Occipital lobe (tissue), 2 donors: Measurements from ENCODE around the gene FCMR. TPM values are rescaled to one million over a fixed set of nuclear protein-coding genes. Genes with fewer than 3 reads are reported as not detected.

Source experiments
- DNase-seq: peaks from one replicate; lab custom pipeline; 2025; lab: John Stamatoyannopoulos, UW
- total RNA-seq: library from RNA; depleted of rRNA; stranded (reverse); fragments of >200 nt; gene quantifications from one replicate; pipeline ENCODE4 v1.2.3, GENCODE V29; 2014

Gene FCMR, protein sequence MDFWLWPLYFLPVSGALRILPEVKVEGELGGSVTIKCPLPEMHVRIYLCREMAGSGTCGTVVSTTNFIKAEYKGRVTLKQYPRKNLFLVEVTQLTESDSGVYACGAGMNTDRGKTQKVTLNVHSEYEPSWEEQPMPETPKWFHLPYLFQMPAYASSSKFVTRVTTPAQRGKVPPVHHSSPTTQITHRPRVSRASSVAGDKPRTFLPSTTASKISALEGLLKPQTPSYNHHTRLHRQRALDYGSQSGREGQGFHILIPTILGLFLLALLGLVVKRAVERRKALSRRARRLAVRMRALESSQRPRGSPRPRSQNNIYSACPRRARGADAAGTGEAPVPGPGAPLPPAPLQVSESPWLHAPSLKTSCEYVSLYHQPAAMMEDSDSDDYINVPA
- 0.47 TPM for total RNA-seq

DNA sequence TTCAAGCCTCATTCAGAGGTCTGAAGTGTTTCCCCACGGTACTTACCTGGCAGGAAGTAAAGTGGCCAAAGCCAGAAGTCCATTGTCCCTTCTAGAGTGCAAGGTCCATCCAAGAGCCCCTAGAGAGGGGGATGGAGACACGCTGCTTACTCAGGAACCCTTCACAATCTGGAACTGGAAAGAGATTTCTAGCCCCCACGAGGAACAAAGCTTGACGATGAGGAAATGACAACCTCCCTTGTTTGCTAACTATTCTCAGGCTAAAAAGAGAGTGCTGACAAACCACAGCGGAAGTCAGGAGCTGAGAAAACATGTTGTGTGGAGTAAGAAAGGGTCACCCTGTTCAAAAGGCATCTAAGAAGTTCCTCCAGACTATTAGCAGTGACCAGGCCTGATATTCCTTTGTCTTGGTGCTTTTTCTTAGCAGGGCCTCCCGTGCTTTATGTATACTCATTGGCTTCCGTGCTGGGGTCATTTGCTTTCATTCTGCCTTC is at the start of gene FCMR:
Gene FCMR (minus strand): TSS at position 170 of the 494 bp plus-strand sequence. CDS start 87 bp downstream, at position 83.
- DNase-seq, result no peak

DNA sequence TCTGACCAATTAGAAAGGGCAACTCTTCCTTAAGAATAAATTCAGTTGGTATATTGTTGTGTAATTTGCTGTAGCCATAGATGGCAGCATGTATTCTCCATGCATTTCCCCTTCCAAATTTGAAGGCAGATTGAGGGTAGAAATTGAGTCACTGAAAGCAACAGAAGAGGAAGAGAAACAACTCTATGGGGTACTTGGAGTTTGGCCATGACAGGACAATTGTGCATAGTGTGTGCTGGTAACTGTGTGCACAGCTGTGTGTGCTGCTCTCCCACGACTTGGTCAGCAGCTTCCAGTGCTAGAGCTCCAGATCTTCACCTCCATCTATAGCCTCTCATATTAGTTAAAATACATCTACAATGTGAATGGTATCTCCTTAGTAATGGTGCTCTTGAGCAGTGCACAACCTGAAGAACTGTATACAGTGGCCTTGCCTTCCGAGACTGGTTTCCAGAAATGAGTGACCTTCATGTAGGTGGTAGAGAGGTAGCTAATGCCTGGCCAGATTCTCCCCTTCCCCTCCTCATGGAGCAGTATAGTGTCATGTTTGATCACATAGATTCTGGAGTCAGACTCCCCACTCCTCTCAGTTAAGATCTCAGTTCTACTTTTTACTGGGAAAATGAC is 49.4 kb upstream of the FCMR start:
- DNase-seq, result no peak

- no peak for DNase-seq
Measured at GRCh38 chr1:206970446-206970845, 48.7 kb upstream of the FCMR start, which contains the start of gene FCAMR. FCAMR (minus strand) TSS chr1:206970460; CDS start chr1:206970125, 335 bp downstream.

- DNase-seq, result no peak
Measured at GRCh38 chr1:206969090-206969489, 47.3 kb upstream of the FCMR start.

GRCh38 chr1:206967096-206967849 is 45.5 kb upstream of the FCMR start:
- DNase-seq, result no peak

GRCh38 chr1:206965781-206966180 is 44.0 kb upstream of the FCMR start:
- no peak for DNase-seq

DNA sequence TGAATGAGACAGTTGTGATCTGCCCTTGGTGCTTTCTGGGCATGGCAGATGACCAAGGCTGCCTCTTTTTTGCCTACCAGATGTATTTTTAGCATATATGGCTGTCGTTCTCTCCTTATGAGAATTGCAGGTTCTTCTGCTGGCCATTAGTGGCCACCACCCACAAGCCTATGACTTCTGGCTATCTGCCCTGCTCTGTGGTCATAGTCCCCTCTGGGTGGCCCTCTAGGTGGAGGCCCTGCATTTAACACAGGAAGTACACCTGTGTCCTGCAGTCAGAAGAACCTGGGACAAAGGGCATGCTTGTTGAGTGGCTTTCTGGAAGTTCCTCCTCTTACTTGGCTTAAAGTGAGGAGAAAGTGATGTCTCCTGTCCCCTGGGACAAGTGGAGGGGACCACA is 42.0 kb upstream of the FCMR start:
- no peak for DNase-seq

- no peak for DNase-seq
Measured at GRCh38 chr1:206963119-206963712, 41.5 kb upstream of the FCMR start.

DNA sequence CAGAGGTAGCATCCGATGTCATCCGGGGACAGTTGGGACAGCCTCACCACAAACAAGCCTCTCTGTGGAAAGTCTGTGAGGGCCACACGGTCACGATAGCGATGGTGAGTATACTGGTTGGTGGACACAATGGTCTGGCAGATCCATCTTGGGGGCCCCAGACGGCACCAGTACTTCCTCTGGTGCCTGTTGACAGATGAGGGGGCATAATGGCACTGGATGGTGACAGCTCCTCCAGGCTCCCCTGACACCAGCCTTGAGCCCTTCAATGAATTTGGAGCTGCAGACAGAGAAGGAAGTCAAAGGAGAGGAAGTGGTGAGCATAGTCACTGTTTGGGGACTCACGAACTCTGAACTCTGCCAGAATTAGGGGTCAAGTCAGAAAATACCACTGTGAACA is 40.5 kb upstream of the FCMR start:
- no peak for DNase-seq

DNA sequence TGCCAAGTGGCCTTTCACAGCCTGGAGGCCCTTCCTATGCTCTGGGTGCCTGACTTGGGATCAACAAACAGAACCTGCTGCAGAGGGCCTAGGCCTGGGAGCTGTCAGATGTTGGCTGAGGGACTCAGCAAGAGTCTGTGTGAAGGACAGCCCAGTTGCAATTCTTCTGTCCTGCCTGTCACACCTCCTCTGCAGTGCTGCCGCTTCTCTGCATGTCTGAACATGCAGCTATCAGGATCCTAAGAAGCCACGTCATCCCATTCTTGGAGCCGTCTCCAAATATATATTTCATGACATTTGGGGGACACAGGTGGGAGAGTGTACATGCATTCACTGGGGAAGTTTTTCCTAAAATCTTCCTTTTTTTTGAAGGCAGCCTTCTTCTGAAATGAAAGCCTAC is 39.9 kb upstream of the FCMR start:
- no peak for DNase-seq

- no peak for DNase-seq
Measured at GRCh38 chr1:206960676-206961386, 39.1 kb upstream of the FCMR start.

DNA sequence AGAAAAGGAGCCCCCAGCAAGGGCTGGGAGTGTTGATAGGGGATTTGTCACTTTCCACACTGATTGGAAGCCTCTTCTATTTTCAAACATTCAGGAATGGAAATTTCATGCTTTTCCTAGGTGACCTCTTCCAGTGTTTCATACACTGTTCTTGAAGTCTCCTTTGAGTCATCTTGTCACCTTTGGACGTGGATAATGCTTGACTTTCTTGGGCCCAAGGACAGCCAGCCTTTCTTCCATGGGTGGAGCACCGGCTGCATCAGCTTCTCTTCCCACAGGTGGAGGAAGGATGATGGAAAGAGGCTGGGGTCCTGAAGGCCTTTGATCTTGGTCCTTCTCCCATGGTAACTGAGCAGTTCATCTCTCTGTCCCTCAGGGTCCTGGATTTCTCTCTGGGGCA is 36.4 kb upstream of the FCMR start:
- DNase-seq, result no peak

DNA sequence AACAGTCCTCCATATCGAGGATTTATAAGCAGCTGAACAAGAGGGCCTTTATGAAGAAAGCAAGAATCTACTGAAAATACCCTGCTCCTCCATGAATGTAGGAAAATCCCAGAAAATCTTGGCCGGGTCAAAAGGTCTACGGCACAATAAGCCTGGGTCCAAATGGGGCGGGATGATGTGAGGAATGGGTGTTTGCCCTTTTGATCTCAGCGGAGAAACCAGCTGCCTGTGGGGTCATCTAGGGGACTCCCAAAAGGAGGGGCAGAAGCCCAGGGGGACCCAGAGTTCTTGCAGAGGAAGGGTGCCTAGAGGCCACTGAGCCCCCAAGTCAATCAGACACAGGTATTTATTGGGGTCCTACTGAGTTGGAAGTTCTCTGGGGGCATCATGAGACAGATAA is 35.9 kb upstream of the FCMR start:
- DNase-seq, result no peak

- no peak for DNase-seq
Measured at GRCh38 chr1:206955476-206956451, 34.0 kb upstream of the FCMR start.

DNA sequence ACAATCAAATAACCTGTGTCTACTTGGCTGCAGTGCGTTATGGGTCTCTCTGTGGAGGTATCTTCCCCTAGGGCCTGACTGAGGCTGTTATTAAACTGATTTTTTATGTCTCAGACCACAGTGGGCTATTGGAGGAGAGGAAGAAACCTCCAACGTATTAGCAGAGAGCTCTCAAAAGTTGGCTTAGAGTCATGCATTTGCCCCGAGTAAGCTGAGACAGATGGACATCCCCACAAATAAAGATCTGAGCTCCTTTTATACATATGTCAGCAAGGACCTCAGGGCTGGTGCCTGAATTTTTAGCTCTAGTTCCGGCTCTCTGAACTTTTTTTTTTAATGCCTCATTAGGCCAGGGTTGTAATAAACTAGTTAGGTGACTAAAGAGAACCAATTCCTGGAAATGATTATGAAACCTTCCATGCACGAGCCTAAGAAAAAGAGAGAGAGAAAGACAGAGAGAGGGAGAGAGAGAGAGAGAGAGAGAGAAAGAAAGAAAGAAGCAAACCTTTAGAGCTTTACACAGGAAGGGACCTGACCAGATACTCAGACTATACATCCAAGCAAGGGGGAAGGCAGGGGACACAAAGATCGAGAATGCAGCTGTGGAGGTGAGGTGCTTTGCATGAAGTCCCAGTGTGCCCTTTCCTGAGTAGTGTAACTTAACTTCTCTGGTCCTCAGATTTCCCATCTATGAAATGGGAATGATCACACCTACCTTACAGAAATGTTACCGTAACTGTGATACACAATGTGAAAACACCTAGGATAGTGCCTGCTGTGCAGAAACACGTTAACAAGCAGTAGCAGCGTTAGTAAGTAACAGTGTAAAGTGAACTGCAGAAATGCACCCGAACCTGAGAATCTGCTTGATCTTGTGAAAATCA is 33.0 kb upstream of the FCMR start:
- DNase-seq, result no peak

GRCh38 chr1:206953626-206954025 is 31.9 kb upstream of the FCMR start:
- no peak for DNase-seq

DNA sequence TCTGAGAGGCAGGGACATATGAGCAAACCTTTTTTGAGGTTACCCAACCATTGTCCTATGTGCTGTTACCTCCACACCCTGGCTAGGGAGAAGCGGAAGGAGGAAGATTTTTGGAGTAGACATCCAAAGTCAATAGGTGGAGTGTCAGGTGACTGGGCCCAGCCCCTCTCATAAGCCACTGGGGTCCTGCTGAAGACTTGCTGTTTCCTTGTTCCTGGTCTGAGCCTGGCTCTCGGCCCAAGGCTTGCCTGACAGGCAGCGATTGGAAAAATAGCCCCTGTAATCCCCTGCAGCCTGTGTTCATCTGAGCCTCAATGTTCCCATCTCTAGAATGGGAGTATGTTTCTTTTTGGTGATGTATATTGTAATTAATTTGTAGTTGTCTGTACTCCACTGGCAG is 31.4 kb upstream of the FCMR start:
- DNase-seq, result no peak

GRCh38 chr1:206952171-206952570 is 30.4 kb upstream of the FCMR start:
- no peak for DNase-seq
